SHP77 treated with DMSO at 0.1 percent for 48 hours (cell line): Measurements from ENCODE around the gene UGT1A8.
"Not testable (repeated sequence)": the region's sequence is repeated elsewhere in the genome, so short reads cannot be mapped to it uniquely, and the experiment has no call there.

Experiments used
- DNase-seq: peaks from one replicate; lab custom pipeline; 2025; lab: John Stamatoyannopoulos, UW

UGT1A8 gene

GRCh38 chr2:233639860-233640259 lies 22.4 kb downstream of the UGT1A8 start:
- no peak for DNase-seq

- DNase-seq: no peak
Observed at GRCh38 chr2:233643128-233643527, 25.7 kb downstream of the UGT1A8 start.

DNA sequence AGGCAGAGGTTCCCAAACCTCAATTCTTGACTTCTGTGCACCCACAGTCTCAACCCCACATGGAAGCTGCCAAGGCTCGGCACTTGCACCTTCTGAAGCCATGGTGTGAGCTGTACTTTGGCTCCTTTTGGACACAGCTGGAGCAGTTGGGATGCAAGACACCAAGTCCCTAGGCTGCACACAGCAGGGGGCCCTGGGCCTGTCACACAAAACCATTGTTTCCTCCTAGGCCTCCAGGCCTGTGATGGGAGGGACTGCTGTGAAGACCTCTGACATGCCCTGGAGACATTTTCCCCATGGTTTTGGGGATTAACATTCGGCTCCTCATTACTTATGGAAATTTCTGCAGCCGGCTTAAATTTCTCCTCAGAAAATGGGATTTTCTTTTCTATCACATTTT lies 28.6 kb downstream of the UGT1A8 start:
- not testable (repeated sequence) for DNase-seq

- DNase-seq: no peak
Observed at GRCh38 chr2:233650981-233651380, 33.5 kb downstream of the UGT1A8 start.

DNA sequence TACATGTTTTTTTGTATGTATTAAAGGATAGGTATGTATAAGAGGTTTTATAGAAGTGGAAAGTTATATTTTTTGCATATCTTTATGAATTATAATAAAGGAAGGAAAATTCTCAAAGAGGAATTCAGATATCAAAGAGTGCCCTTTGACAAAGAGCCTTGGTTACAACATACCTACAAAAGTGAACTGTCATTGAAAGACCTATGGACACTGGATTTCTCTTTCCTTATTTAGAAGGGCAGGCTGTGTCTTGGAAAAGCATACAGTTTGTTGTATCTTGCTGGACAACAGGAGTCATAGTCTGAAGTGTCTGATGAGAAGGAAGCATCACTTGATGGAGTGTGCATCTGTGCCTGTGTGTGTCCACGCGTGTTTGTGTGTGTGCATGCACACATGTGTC lies 34.0 kb downstream of the UGT1A8 start:
- no peak for DNase-seq

DNA sequence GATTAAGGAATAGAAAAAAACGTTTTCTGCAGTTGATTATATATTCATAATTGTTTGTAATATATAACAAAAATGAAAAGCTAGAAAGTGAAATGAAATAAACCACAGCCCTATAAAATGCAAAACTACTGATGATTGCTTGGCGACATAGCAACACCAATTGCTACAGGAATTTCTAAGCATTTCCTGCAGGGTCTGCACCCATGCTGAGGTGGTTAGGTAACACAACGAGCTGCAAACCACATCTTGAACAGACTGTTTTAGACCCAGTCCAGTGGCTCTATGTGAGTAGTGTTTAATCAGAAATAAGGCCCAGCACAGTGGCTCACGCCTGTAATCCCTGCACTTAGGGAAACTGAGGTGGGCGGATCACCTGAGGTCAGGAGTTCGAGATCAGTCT lies 37.1 kb downstream of the UGT1A8 start:
- DNase-seq: no peak

DNA sequence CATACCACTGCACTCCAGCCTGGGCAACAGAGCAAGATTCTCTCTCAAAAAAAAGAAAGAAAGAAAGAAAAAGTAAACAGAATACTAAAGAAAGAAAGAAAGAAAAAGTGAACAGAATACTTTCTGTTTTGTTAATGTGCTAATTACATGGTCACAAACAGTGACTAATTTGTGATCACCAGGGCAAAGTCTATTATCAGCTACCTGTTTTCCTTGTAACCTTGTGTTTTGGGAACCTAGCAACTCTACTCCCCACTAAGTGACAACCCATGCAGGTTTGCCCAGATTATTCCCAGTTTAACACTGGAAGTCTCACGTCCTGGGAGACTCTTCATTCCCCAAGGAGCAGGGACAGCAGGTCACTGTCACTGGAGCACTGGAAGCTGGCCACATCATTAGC lies 37.6 kb downstream of the UGT1A8 start:
- no peak for DNase-seq

DNA sequence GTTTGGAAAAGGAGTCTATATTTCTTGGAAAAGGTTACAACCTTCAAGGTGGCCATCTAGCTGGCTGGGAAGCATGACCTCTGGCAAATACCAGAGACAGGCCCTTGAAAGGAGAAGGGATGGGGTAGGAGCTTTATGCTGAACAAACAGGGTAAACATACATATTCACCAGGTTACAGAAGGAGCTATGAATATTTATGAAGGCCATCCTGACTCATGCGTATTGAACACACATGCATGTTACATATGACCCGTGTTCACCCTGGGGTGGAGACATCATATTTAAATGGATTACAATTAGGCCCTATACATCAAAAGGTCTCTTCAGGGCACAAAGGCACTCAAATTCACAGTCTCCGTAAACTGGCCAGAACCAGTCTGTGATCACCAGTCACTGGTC lies 38.5 kb downstream of the UGT1A8 start:
- DNase-seq: not testable (repeated sequence)

DNA sequence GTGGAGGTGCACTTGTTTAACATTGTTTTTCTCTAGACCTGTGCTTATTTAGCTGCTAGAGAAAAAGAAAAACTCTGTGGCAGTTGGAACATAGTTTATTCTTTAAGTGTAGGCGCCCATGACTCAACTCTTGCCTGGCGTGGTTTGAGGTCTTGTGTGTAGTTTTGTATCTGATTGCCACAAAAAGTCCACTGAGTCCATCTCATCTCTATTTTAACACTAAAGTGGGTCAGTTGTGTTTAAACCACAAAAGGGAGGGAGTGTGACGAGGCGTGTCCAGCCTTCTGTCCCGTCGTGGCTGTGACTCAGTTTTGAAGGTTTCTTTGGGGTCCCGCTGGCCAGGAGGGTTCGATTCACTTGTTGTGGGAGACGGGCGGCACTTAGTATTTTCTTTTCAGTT lies 39.0 kb downstream of the UGT1A8 start:
- DNase-seq: no peak

DNA sequence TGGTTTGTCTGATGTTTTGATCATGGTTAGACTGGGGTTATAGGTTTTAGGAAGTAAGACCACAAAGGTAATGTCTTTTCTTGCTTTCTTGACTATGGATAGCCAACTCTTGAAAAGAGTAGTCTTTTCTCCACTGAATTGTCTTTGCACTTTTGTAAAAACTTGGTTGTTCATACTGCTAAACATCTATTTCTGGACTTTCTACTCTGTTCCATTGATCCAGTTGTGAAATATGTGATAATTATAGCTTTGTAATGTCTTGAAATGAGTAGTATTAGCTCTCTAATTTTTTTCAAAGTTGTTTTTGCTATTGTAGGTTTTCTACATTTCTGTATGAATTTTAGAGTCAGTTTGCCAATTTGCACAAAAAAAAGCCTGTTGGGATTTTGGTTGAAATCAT lies 41.2 kb downstream of the UGT1A8 start:
- DNase-seq: no peak

DNA sequence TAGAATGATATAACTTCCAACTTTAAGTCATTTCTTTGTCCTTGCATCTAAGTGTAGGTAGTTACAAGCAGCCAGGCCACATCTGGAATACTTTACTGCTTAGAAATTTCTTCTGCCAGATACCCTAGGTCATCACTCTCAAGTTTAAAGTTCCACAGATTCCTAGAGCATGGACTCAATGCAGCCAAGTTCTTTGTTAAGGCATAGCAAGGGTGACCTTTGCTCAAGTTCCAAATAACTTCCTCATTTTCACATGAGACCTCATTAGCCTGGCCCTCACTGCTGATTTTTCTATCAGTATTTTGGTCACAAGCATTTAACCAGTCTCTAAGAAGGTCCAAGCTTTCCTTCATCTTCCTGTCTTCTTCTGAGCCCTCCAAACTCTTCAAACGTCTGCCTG lies 46.5 kb downstream of the UGT1A8 start:
- DNase-seq: no peak

- DNase-seq: no peak
Observed at GRCh38 chr2:233668605-233669260, 51.3 kb downstream of the UGT1A8 start.

- DNase-seq: no peak
Observed at GRCh38 chr2:233671290-233672161, 54.1 kb downstream of the UGT1A8 start, which contains the start of gene UGT1A9. Gene UGT1A9, plus strand, starts transcription at chr2:233671898. Its CDS starts 37 bp downstream, at chr2:233671935.

DNA sequence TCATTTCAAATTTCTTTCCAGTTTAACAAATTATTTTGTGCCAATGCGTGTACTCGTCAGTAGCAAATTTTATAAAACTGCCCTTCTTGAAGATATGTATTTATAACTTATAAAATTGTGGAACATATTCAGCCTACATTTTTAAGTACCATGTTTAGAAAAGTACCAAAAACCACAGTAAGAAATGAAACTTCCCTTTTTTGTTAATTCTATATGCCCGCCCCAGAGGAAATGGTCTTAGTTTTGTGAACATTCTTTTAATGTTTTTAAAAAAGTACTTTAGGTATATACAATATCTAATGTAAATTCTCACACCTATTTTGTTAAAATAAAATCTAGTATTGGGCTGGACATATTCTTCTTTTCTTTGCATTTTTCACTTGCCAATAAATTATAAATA lies 55.5 kb downstream of the UGT1A8 start:
- DNase-seq: no peak

DNA sequence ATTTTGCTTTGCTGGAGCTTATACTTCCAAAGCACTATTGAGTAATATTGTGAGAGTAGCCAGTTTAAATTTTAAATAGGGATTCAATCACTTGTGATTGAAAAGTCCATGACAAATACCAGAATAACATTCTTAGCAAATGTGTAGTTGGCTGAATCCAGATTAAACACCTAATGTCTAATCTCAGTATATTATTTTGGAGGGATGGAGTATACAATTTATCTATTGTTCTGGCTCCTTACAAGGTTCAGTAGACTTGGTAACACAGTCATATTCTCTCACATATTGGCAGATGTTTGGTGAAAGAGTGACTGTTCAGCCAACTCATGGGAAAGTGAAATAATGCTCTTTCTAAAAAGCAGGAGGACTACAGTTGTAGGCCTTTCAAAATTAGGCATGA lies 56.5 kb downstream of the UGT1A8 start:
- no peak for DNase-seq

DNA sequence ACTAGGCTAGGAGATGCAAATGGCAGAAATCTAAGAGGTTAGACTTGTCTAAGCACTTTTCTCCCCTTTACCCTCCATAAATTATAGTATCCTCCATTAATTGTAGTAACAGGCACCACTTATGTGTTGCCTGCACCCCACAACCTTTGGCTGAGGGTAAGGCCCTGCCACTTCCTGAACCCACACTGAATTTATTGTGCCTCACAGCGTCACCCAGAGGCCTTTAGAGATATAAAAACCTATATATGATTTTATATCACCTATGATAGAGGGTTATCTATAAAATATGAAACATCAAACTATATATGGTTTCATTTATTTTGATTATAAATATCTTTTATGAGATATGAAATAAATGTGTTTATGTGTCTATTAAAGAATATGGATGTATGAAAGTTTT lies 56.9 kb downstream of the UGT1A8 start:
- DNase-seq: no peak

GRCh38 chr2:233674995-233675394 lies 57.6 kb downstream of the UGT1A8 start:
- no peak for DNase-seq

GRCh38 chr2:233676046-233676445 lies 58.6 kb downstream of the UGT1A8 start:
- DNase-seq: no peak

GRCh38 chr2:233679196-233679595 lies 61.8 kb downstream of the UGT1A8 start:
- DNase-seq: no peak

DNA sequence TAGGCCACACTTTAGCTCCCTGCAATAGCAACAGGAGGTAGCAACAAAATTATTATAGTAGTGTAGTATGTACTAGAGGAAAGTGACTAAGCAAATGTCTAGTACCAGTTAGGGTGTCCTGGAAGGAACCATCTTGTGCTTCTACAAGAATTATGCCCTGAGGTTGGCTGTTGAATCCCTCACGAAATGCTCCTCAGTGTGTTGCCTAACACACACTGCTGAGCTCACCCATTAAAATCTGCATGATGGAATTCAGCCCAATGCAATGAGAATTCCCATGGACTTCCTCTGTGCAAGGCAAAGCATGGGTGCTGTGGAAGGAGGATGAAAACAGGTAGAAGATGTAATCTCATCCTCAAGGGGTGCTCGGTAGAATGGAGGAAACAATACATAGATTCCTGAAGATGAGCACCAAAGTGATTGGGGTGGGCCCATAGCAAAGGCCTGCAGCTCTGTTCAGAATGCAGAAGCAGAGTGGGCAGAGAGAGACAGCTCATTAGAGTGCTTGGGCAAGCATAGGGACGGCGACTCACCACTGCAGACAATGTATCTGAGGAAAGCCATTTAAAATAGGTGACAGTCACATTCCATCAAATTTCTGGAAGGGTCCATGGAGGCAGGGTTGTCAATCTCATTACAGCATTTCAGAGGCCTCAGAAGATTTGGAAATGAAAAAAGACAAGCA lies 63.1 kb downstream of the UGT1A8 start:
- no peak for DNase-seq

DNA sequence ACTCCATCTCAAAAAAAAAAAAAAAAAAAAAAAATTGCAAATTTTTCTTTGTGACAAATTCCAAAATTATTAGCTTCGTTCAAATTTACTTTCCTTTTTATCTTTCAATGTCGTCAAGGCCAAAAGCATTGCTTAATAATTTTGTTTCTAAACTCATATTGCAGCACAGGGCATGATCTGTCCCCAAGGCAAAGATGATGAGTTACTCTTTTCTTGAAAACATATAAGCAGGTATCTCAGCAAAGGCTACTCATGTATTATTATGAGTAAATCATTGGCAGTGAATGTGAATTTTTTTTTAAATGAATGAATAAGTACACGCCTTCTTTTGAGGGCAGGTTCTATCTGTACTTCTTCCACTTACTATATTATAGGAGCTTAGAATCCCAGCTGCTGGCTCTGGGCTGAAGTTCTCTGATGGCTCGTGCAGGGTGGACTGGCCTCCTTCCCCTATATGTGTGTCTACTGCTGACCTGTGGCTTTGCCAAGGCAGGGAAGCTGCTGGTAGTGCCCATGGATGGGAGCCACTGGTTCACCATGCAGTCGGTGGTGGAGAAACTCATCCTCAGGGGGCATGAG lies 64.2 kb downstream of the UGT1A8 start, which contains the start of gene UGT1A7:
Gene UGT1A7 (plus strand): TSS at position 381 of the 579 bp plus-strand sequence. CDS start 37 bp downstream, at position 418.
- no peak for DNase-seq

DNA sequence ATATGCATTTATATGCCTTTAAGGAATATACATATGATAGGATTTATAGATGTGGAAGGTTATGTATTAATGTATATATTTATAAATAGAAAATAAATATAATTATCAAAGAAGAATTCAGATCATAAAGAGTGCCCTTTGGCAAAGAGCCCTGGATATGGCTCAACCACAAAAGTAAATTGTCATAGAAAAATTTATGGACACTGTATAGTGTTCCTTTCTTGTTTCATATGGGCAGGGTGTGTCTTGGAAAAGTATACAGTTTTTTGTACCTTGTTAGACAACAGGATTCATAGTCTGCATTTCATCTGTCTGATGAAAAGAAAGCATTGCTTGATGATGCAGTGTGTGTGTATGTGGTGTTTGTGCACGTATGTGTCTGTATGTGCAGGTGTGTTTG lies 67.2 kb downstream of the UGT1A8 start:
- no peak for DNase-seq
